Kidney epithelial cell (primary cell): ENCODE results near the gene RAD50. TPM values are rescaled to one million over a fixed set of nuclear protein-coding genes. Genes with fewer than 3 reads are reported as not detected.

ENCODE experiments used
- DNase-seq: peaks from one replicate; pipeline ENCODE4 v3.0.0-alpha.2; 2010; ENCODE audit warnings: low read depth
- H3K27me3 ChIP-seq: 2 replicates; pipeline ENCODE4 v1.6.0; 2011; ENCODE audit warnings: low read length; ENCODE audit not compliant: control insufficient read depth, insufficient read depth
- H3K36me3 ChIP-seq: 2 replicates; pipeline ENCODE4 v1.5.1; 2011; ENCODE audit warnings: low read length; ENCODE audit not compliant: control insufficient read depth, insufficient read depth
- H3K4me3 ChIP-seq: 2 replicates; pipeline ENCODE4 v1.5.1; 2011; ENCODE audit warnings: low read depth, mild to moderate bottlenecking, control low read depth, low read length
- CTCF ChIP-seq: IDR thresholded peaks from 2 replicates; pipeline ENCODE4 v1.5.1; 2011; ENCODE audit warnings: mild to moderate bottlenecking, moderate library complexity, low read length, control low read depth, inconsistent platforms; ENCODE audit not compliant: insufficient read depth, poor library complexity, severe bottlenecking
- total RNA-seq: library from RNA; depleted of rRNA; stranded (reverse); fragments of >200 nt; gene quantifications from 2 replicates; pipeline ENCODE4 v1.2.3, GENCODE V29; 2015

The RAD50 gene
- total RNA-seq, 1 donor from 2014 or later = 35.1 TPM

- Histone ChIP-seq H3K36me3 (no peaks in the 10 kb centered on the region), H3K4me3 (no peak overlapping the region), H3K27me3 (peaks cover 10% of the 10 kb centered on the region)
- no peak for DNase-seq
- TF ChIP-seq CTCF = no peak
These were observed 101.9 kb downstream of the RAD50 start for GRCh38 chr5:132658381-132659302.

- no peak for TF ChIP-seq CTCF
- H3K4me3 ChIP-seq = no peak overlapping the region
- no peaks in the 10 kb centered on the region for H3K36me3 ChIP-seq
- DNase-seq = no peak
- peaks cover 10% of the 10 kb centered on the region for H3K27me3 ChIP-seq
These were observed 103.1 kb downstream of the RAD50 start for GRCh38 chr5:132659598-132660493.

GRCh38 chr5:132661231-132662003 is 104.6 kb downstream of the RAD50 start:
- H3K4me3 ChIP-seq = no peak overlapping the region
- TF ChIP-seq CTCF = no peak
- peaks cover 4% of the 10 kb centered on the region for H3K27me3 ChIP-seq
- H3K36me3 ChIP-seq = no peaks in the 10 kb centered on the region
- no peak for DNase-seq

GRCh38 chr5:132662004-132662401 is 105.2 kb downstream of the RAD50 start:
- no peak overlapping the region for H3K4me3 ChIP-seq
- DNase-seq = no peak
- TF ChIP-seq CTCF = no peak
- H3K27me3 ChIP-seq = no peaks in the 10 kb centered on the region
- no peaks in the 10 kb centered on the region for H3K36me3 ChIP-seq

GRCh38 chr5:132662925-132663770 is 106.4 kb downstream of the RAD50 start:
- Histone ChIP-seq H3K27me3 (no peaks in the 10 kb centered on the region), H3K36me3 (no peaks in the 10 kb centered on the region), H3K4me3 (no peak overlapping the region)
- DNase-seq = no peak
- TF ChIP-seq CTCF = no peak
